KMS-11 (cell line): ENCODE measurements around the gene CA14.
"Not testable (repeated sequence)": the region's sequence is repeated elsewhere in the genome, so short reads cannot be mapped to it uniquely, and the experiment has no call there.

Source experiments
- H2AFZ ChIP-seq: fragments of 200-600 bp; sonication (generic); 2 replicates; pipeline ENCODE4 v1.6.1; 2016; ENCODE audit warnings: antibody characterized with exemption, mixed run types, low read depth
- H3K27ac ChIP-seq: fragments of 200-600 bp; sonication (generic); 2 replicates; pipeline ENCODE4 v1.6.1; 2016; ENCODE audit warnings: mild to moderate bottlenecking, mixed run types
- H3K27me3 ChIP-seq: fragments of 200-600 bp; sonication (generic); 2 replicates; pipeline ENCODE4 v1.6.1; 2017; ENCODE audit warnings: mild to moderate bottlenecking, low read depth, mixed run types, moderate library complexity; ENCODE audit not compliant: insufficient read depth
- H3K36me3 ChIP-seq: fragments of 200-600 bp; sonication (generic); 2 replicates; pipeline ENCODE4 v1.6.1; 2017; ENCODE audit warnings: mild to moderate bottlenecking, mixed run types; ENCODE audit not compliant: insufficient read depth
- H3K4me1 ChIP-seq: fragments of 200-600 bp; sonication (generic); 2 replicates; pipeline ENCODE4 v1.6.1; 2016; ENCODE audit warnings: mild to moderate bottlenecking, low read depth, mixed run types; ENCODE audit not compliant: poor library complexity, severe bottlenecking
- H3K4me2 ChIP-seq: fragments of 200-600 bp; sonication (generic); 2 replicates; pipeline ENCODE4 v1.7.0; 2016; ENCODE audit warnings: mild to moderate bottlenecking, mixed run types
- H3K4me3 ChIP-seq: fragments of 200-600 bp; sonication (generic); IDR thresholded peaks from 2 replicates; pipeline ENCODE4 v1.6.1; 2017; ENCODE audit warnings: low read depth, low read length, mixed read lengths; ENCODE audit not compliant: insufficient read depth
- H3K79me2 ChIP-seq: fragments of 200-600 bp; sonication (generic); 2 replicates; pipeline ENCODE4 v1.6.1; 2016; ENCODE audit warnings: low read depth, mixed run types; ENCODE audit not compliant: insufficient read depth
- H3K9ac ChIP-seq: fragments of 200-600 bp; sonication (generic); 2 replicates; pipeline ENCODE4 v1.6.1; 2016; ENCODE audit warnings: mild to moderate bottlenecking, mixed run types
- H4K20me1 ChIP-seq: fragments of 200-600 bp; sonication (generic); 2 replicates; pipeline ENCODE4 v1.6.1; 2016; ENCODE audit warnings: mild to moderate bottlenecking, mixed run types; ENCODE audit not compliant: insufficient read depth
- CTCF ChIP-seq: fragments of 200-600 bp; sonication (generic); conservative IDR thresholded peaks from 2 replicates; pipeline ENCODE4 v1.6.1; 2017; ENCODE audit warnings: low read depth, mild to moderate bottlenecking, antibody characterized with exemption, low read length, moderate library complexity, mixed read lengths

CA14 gene

GRCh38 chr1:150235852-150236613 lies 21.5 kb upstream of the CA14 start, which contains the start of gene ANP32E:
Gene ANP32E (minus strand): TSS chr1:150236112. CDS start chr1:150235786, 326 bp downstream.
- peaks cover 30% of the 10 kb centered on the region for H3K4me1 ChIP-seq
- H2AFZ ChIP-seq: peak within 1 kb of the TSS; percentile 53
- H3K79me2 ChIP-seq: peaks cover 43% of the 10 kb centered on the region

GRCh38 chr1:150236614-150237100 lies 20.9 kb upstream of the CA14 start:
- Histone ChIP-seq H3K79me2 (peaks cover 37% of the 10 kb centered on the region), H3K4me2 (peak overlapping the region; percentile 86), H2AFZ (peak overlapping the region; percentile 52), H3K4me3 (peak overlapping the region; percentile 98), H3K4me1 (peaks cover 30% of the 10 kb centered on the region), H4K20me1 (peaks cover 9% of the 10 kb centered on the region; the same call in 1 of the 2 replicates), H3K36me3 (no peaks in the 10 kb centered on the region), H3K27me3 (no peaks in the 10 kb centered on the region), H3K27ac (peak overlapping the region; percentile 90), H3K9ac (peak overlapping the region; percentile 86)
- TF ChIP-seq CTCF: peak; percentile 52

More at GRCh38 chr1:150235852-150236613, 21.5 kb upstream of the CA14 start, which contains the start of gene ANP32E:
- Histone ChIP-seq H3K27ac (peak within 1 kb of the TSS; percentile 90), H3K4me2 (peak within 1 kb of the TSS; percentile 86), H3K36me3 (no peaks in the 10 kb centered on the region), H3K9ac (peak within 1 kb of the TSS; percentile 86), H4K20me1 (peaks cover 9% of the 10 kb centered on the region; the same call in 1 of the 2 replicates), H3K27me3 (no peaks in the 10 kb centered on the region), H3K4me3 (peak within 1 kb of the TSS; percentile 99)
- TF ChIP-seq CTCF: peak; percentile 70; the same call in 1 of the 2 replicates

- not testable (repeated sequence) for H4K20me1 ChIP-seq, H3K36me3 ChIP-seq, H3K27me3 ChIP-seq
- H3K4me1 ChIP-seq: peaks cover 30% of the 10 kb centered on the region
- peak overlapping the region; percentile 98 for H3K4me3 ChIP-seq
- H3K79me2 ChIP-seq: peaks cover 34% of the 10 kb centered on the region
- peak overlapping the region; percentile 90 for H3K27ac ChIP-seq
- H3K9ac ChIP-seq: peak overlapping the region; percentile 86
- peak overlapping the region; percentile 86 for H3K4me2 ChIP-seq
- H2AFZ ChIP-seq: peak overlapping the region; percentile 52
Observed at GRCh38 chr1:150237176-150237575, 20.4 kb upstream of the CA14 start.

- H3K79me2 ChIP-seq: peaks cover 28% of the 10 kb centered on the region
- no peak overlapping the region for H3K27ac ChIP-seq
- H2AFZ ChIP-seq: no peak overlapping the region
- no peaks in the 10 kb centered on the region for H3K36me3 ChIP-seq
- no peak for TF ChIP-seq CTCF
- peak overlapping the region; percentile 86; the same call in 1 of the 2 replicates for H3K4me2 ChIP-seq
- no peaks in the 10 kb centered on the region for H3K27me3 ChIP-seq
- peaks cover 9% of the 10 kb centered on the region; the same call in 1 of the 2 replicates for H4K20me1 ChIP-seq
- peaks cover 27% of the 10 kb centered on the region for H3K4me1 ChIP-seq
- H3K4me3 ChIP-seq: no peak overlapping the region
- H3K9ac ChIP-seq: no peak overlapping the region
Observed at GRCh38 chr1:150237746-150238145, 19.8 kb upstream of the CA14 start.

- no peak overlapping the region for H2AFZ ChIP-seq
- H3K9ac ChIP-seq: no peak overlapping the region
- no peaks in the 10 kb centered on the region for H3K79me2 ChIP-seq
- H3K4me2 ChIP-seq: no peak overlapping the region
- no peaks in the 10 kb centered on the region for H3K27me3 ChIP-seq
- no peak for TF ChIP-seq CTCF
- H3K27ac ChIP-seq: no peak overlapping the region
- no peaks in the 10 kb centered on the region for H4K20me1 ChIP-seq
- no peaks in the 10 kb centered on the region for H3K4me1 ChIP-seq
- H3K4me3 ChIP-seq: no peak overlapping the region
- no peaks in the 10 kb centered on the region for H3K36me3 ChIP-seq
Observed at GRCh38 chr1:150243003-150243402, 14.6 kb upstream of the CA14 start.
